ENCODE results near the gene FREM1. TPM values are rescaled to one million over a fixed set of nuclear protein-coding genes. Genes with fewer than 3 reads are reported as not detected.

FREM1 gene
- total and polyA plus RNA-seq, 2 experiments from 2014 or later = 0.78 to 3.1 TPM

DNA sequence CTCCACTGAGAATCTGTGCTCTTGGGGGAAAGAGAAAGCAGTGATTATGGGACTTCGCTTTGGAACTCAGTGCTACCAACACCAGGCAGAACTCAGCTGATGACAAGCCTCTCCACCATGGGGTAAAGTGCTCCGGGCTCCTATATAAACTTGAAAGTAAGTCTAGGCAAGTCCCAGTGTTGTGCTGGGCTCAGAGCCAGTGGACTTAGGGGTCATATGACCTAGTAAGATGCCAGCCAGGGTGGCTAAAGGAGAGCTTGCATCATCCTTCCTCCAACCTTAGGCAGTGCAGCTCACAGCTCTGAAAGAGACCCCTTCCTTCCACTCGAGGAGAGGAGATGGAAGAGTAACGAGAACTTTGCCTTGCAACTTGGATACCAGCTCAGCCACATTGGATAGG lies 35.1 kb upstream of the FREM1 start (continued):
- TF ChIP-seq, protein P1, sequence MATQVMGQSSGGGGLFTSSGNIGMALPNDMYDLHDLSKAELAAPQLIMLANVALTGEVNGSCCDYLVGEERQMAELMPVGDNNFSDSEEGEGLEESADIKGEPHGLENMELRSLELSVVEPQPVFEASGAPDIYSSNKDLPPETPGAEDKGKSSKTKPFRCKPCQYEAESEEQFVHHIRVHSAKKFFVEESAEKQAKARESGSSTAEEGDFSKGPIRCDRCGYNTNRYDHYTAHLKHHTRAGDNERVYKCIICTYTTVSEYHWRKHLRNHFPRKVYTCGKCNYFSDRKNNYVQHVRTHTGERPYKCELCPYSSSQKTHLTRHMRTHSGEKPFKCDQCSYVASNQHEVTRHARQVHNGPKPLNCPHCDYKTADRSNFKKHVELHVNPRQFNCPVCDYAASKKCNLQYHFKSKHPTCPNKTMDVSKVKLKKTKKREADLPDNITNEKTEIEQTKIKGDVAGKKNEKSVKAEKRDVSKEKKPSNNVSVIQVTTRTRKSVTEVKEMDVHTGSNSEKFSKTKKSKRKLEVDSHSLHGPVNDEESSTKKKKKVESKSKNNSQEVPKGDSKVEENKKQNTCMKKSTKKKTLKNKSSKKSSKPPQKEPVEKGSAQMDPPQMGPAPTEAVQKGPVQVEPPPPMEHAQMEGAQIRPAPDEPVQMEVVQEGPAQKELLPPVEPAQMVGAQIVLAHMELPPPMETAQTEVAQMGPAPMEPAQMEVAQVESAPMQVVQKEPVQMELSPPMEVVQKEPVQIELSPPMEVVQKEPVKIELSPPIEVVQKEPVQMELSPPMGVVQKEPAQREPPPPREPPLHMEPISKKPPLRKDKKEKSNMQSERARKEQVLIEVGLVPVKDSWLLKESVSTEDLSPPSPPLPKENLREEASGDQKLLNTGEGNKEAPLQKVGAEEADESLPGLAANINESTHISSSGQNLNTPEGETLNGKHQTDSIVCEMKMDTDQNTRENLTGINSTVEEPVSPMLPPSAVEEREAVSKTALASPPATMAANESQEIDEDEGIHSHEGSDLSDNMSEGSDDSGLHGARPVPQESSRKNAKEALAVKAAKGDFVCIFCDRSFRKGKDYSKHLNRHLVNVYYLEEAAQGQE (IDR thresholded peaks at IDR 0.05; ENCODE audit: unreplicated experiment) = no peak
- TF ChIP-seq EZH2 (IDR thresholded peaks at IDR 0.05; ENCODE audit: low read depth, unreplicated experiment) = no peak
- TF ChIP-seq, protein P2, sequence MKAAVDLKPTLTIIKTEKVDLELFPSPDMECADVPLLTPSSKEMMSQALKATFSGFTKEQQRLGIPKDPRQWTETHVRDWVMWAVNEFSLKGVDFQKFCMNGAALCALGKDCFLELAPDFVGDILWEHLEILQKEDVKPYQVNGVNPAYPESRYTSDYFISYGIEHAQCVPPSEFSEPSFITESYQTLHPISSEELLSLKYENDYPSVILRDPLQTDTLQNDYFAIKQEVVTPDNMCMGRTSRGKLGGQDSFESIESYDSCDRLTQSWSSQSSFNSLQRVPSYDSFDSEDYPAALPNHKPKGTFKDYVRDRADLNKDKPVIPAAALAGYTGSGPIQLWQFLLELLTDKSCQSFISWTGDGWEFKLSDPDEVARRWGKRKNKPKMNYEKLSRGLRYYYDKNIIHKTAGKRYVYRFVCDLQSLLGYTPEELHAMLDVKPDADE (IDR thresholded peaks at IDR 0.05) = no peak
- no peak for TF ChIP-seq JUNB (IDR thresholded peaks at IDR 0.05; ENCODE audit: unreplicated experiment)

DNA sequence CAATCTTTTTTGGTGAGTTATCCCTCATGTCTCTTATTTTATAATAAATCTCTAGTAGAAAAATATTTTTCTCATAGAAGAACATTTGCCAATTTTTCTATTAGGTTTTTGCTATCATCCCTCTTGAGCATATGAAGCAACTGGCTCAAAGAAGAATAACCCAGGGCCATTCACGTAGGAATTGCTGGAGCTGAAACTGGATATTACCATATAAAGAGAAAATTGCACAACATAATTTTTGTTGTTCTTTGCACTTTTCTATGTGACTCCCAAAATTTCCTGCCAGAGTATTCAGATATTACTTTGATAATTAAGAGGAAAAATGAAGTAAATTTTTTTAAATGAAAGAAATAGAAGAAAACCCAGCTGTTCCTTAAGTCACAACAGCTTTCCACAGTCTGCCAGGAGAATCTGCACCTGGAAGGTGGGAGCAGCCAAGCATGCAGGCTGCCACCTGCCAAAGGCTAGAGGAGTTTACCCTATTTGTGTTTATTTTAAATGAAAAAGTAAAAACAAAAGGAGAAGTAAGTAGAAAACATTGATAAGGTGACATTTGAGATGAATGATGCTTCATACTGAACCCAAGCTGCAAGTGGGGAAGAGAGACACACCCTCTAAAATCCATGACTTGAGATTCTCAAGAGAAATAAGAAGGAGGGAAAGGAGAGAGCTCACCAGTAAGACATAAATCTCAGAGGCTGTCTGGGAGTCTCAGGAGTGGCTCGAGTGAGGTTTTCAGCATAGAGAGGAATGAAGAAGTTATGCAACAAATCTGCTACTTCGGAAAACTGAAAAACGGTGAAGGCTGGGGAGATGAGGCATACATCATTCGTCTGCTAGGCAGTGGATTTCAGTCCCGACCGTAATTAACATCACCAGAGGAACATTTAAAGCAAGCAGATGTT lies 31.5 kb upstream of the FREM1 start:
- no peak overlapping the region for H2AFZ ChIP-seq
- H3K79me2 ChIP-seq (replicated peaks; ENCODE audit: insufficient read depth) = no peaks in the 10 kb centered on the region
- no peaks in the 10 kb centered on the region for H3K4me1 Mint-ChIP-seq
- TF ChIP-seq, protein P2 (IDR thresholded peaks at IDR 0.05) = no peak
- TF ChIP-seq NANOG (IDR thresholded peaks at IDR 0.05; ENCODE audit: borderline replicate concordance) (no peak), STAT1 (IDR thresholded peaks at IDR 0.05; ENCODE audit: unreplicated experiment) (no peak)
- H3K36me3 Mint-ChIP-seq (ENCODE audit: low read depth) = no peaks in the 10 kb centered on the region
- H3F3A ChIP-seq (replicated peaks; ENCODE audit: low read depth) = no peaks in the 10 kb centered on the region
- H3K27me3 Mint-ChIP-seq (ENCODE audit: insufficient read depth, low read depth, poor library complexity) = peaks cover 2% of the 10 kb centered on the region
- H3K9me2 ChIP-seq (ENCODE audit: insufficient read depth) = peaks cover 4% of the 10 kb centered on the region; the same call in 1 of the 2 replicates
- ATAC-seq = no peak
- H4K20me1 ChIP-seq (replicated peaks; ENCODE audit: insufficient read depth) = no peaks in the 10 kb centered on the region
- no peaks in the 10 kb centered on the region for H3K9me3 Mint-ChIP-seq
- no peaks in the 10 kb centered on the region for H3K27me3 ChIP-seq (ENCODE audit: insufficient read depth)
- DNase-seq (ENCODE audit: low spot score) = no peak
- peaks cover 22% of the 10 kb centered on the region for H3K4me1 ChIP-seq (ENCODE audit: insufficient read depth)
- H3K27ac Mint-ChIP-seq = no peak overlapping the region
- H3K4me3 ChIP-seq = no peak overlapping the region
- H3K4me2 ChIP-seq = 0 out of 2 replicates have a peak overlapping the region, but pooled peaks have one; percentile 23
- no peaks in the 10 kb centered on the region for H3K36me3 ChIP-seq (ENCODE audit: insufficient read depth)
- no peak overlapping the region for H3K27ac ChIP-seq (ENCODE audit: low read depth)
- H3K4me3 Mint-ChIP-seq = no peak overlapping the region
